ENCODE measurements around the gene ISCU.

DNA sequence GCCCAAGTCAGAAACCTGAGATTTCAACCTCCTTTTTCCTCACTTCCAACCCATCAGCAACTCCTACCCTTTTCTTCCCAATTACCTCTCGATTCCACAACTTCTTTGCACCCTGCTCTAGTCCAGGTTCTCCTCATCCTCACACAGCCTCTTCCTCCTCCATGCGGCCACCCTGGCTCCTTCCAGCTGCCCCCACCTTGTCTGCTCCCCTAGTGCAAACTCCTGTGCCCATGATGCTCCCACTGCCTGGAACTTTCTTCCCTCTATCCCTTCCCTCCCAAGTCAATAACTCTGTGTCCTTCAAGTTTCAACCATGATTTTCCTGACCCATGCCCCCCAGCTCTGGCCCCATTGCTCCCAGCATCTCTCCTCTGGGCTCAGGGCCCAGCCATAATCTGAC is 54.0 kb downstream of the ISCU start:
- TF ChIP-seq CTCF (IDR thresholded peaks at IDR 0.05; ENCODE audit: low read depth, low read length, poor library complexity, severe bottlenecking) (no peak), EZH2phosphoT487 (IDR thresholded peaks at IDR 0.05; ENCODE audit: borderline replicate concordance, low read length) (no peak)
